H9 (cell line): ENCODE data around the gene SLC9A6. TPM values are rescaled to one million over a fixed set of nuclear protein-coding genes. Genes with fewer than 3 reads are reported as not detected.

Experiments used
- DNase-seq: peaks from one replicate; pipeline ENCODE4 v3.0.0-alpha.2; 2017
- H2AFZ ChIP-seq: one replicate; pipeline ENCODE4 v1.6.1; 2013; ENCODE audit warnings: mild to moderate bottlenecking, low read length, control low read depth, moderate library complexity
- H2AK5ac ChIP-seq: 2 replicates; pipeline ENCODE4 v1.6.1; 2013; ENCODE audit warnings: low read length, control low read depth, mixed read lengths; ENCODE audit not compliant: insufficient read length
- H2BK120ac ChIP-seq: one replicate; pipeline ENCODE4 v1.6.1; 2013; ENCODE audit warnings: low read depth, mild to moderate bottlenecking, low read length, control low read depth, inconsistent platforms; ENCODE audit not compliant: poor library complexity, severe bottlenecking
- H2BK12ac ChIP-seq: 2 replicates; pipeline ENCODE4 v1.6.1; 2013; ENCODE audit warnings: low read length, control low read depth, mixed read lengths, low read depth; ENCODE audit not compliant: insufficient read length
- H2BK15ac ChIP-seq: 2 replicates; pipeline ENCODE4 v1.6.1; 2013; ENCODE audit warnings: low read depth, low read length, control low read depth
- H2BK20ac ChIP-seq: one replicate; pipeline ENCODE4 v1.6.1; 2013; ENCODE audit warnings: low read depth, mild to moderate bottlenecking, low read length, control low read depth, inconsistent platforms; ENCODE audit not compliant: poor library complexity, severe bottlenecking
- H2BK5ac ChIP-seq: 2 replicates; pipeline ENCODE4 v1.6.1; 2013; ENCODE audit warnings: low read length, control low read depth, mixed read lengths; ENCODE audit not compliant: insufficient read length
- H3K14ac ChIP-seq: 2 replicates; pipeline ENCODE4 v1.6.1; 2013; ENCODE audit warnings: low read length, control low read depth; ENCODE audit not compliant: insufficient read depth
- H3K18ac ChIP-seq: 2 replicates; pipeline ENCODE4 v1.6.1; 2013; ENCODE audit warnings: low read depth, mild to moderate bottlenecking, mixed read lengths, low read length, control low read depth; ENCODE audit not compliant: insufficient read length
- H3K23ac ChIP-seq: 2 replicates; pipeline ENCODE4 v1.6.1; 2013; ENCODE audit warnings: low read length, control low read depth, mixed read lengths, low read depth; ENCODE audit not compliant: insufficient read length
- H3K23me2 ChIP-seq: 2 replicates; pipeline ENCODE4 v1.6.1; 2013; ENCODE audit warnings: low read depth, mild to moderate bottlenecking, mixed read lengths, low read length, control low read depth; ENCODE audit not compliant: insufficient read length, poor library complexity, severe bottlenecking
- H3K27ac ChIP-seq: 2 replicates; pipeline ENCODE4 v1.5.1; 2013; ENCODE audit warnings: low read length, control low read depth, mixed read lengths, low read depth; ENCODE audit not compliant: insufficient read length
- H3K27me3 ChIP-seq: 2 replicates; pipeline ENCODE4 v1.6.1; 2013; ENCODE audit warnings: low read length, control low read depth, inconsistent platforms; ENCODE audit not compliant: insufficient read depth
- H3K4ac ChIP-seq: 2 replicates; pipeline ENCODE4 v1.6.1; 2013; ENCODE audit warnings: low read depth, mild to moderate bottlenecking, control low read depth, inconsistent platforms, low read length, moderate library complexity
- H3K4me1 ChIP-seq: 2 replicates; pipeline ENCODE4 v1.6.1; 2013; ENCODE audit warnings: low read length, control low read depth, inconsistent platforms; ENCODE audit not compliant: insufficient read depth
- H3K4me2 ChIP-seq: 2 replicates; pipeline ENCODE4 v1.6.1; 2013; ENCODE audit warnings: low read length, control low read depth, mixed read lengths; ENCODE audit not compliant: insufficient read length, insufficient read depth
- H3K56ac ChIP-seq: 2 replicates; pipeline ENCODE4 v1.6.1; 2013; ENCODE audit warnings: low read depth, mild to moderate bottlenecking, mixed read lengths, low read length, control low read depth; ENCODE audit not compliant: insufficient read length
- H3K79me1 ChIP-seq: 2 replicates; pipeline ENCODE4 v1.6.1; 2013; ENCODE audit warnings: low read depth, mild to moderate bottlenecking, moderate library complexity, low read length, control low read depth, inconsistent platforms; ENCODE audit not compliant: insufficient read depth, poor library complexity, severe bottlenecking
- H3K79me2 ChIP-seq: 2 replicates; pipeline ENCODE4 v1.6.1; 2013; ENCODE audit warnings: low read length, control low read depth, inconsistent platforms; ENCODE audit not compliant: insufficient read depth
- H3K9ac ChIP-seq: 2 replicates; pipeline ENCODE4 v1.6.1; 2013; ENCODE audit warnings: low read length, control low read depth, mixed read lengths; ENCODE audit not compliant: insufficient read length; ENCODE audit errors: extremely low read depth
- H3K9me3 ChIP-seq: one replicate; pipeline ENCODE4 v1.6.1; 2013; ENCODE audit warnings: low read depth, low read length, inconsistent platforms; ENCODE audit not compliant: control insufficient read depth
- H3T11ph ChIP-seq: one replicate; pipeline ENCODE4 v1.6.1; 2013; ENCODE audit warnings: mild to moderate bottlenecking, low read length, control low read depth, inconsistent platforms
- H4K20me1 ChIP-seq: one replicate; pipeline ENCODE4 v1.6.1; 2013; ENCODE audit not compliant: control insufficient read depth, insufficient read length, insufficient read depth
- H4K5ac ChIP-seq: 2 replicates; pipeline ENCODE4 v1.6.1; 2013; ENCODE audit warnings: low read depth, mild to moderate bottlenecking, mixed read lengths, low read length, control low read depth; ENCODE audit not compliant: insufficient read length
- H4K8ac ChIP-seq: replicated peaks from 2 replicates; pipeline ENCODE4 v1.6.1; 2013; ENCODE audit warnings: low read length, control low read depth, mixed read lengths, low read depth; ENCODE audit not compliant: insufficient read length
- H4K91ac ChIP-seq: 2 replicates; pipeline ENCODE4 v1.6.1; 2013; ENCODE audit warnings: low read depth, mild to moderate bottlenecking, moderate library complexity, mixed read lengths, low read length, control low read depth; ENCODE audit not compliant: insufficient read length
- H3K27ac Mint-ChIP-seq, 3 experiments: 2 replicates in 2 of 3; 3 replicates in 1 of 3; pipeline ENCODE4 v1.8.0; 2020 to 2021; ENCODE audit warnings: mixed read lengths in 3 of 3, mild to moderate bottlenecking in 1 of 3, moderate library complexity in 1 of 3
- H3K27me3 Mint-ChIP-seq: 2 replicates; pipeline ENCODE4 v1.8.0; 2021; ENCODE audit warnings: low read depth, mild to moderate bottlenecking, moderate library complexity, mixed read lengths
- H3K36me3 Mint-ChIP-seq, 3 experiments: 2 replicates in 2 of 3; 3 replicates in 1 of 3; pipeline ENCODE4 v1.8.0; 2020 to 2021; ENCODE audit warnings: low read depth in 3 of 3, mixed read lengths in 3 of 3; ENCODE audit not compliant: insufficient read depth in 1 of 3
- H3K4me1 Mint-ChIP-seq, 2 experiments: 2 replicates each; pipeline ENCODE4 v1.8.0; 2020; ENCODE audit warnings: mixed read lengths in 2 of 2
- H3K4me3 Mint-ChIP-seq, 2 experiments: 2 replicates in 1 of 2; 3 replicates in 1 of 2; pipeline ENCODE4 v1.8.0; 2020 to 2021; ENCODE audit warnings: mild to moderate bottlenecking in 2 of 2, mixed read lengths in 2 of 2, moderate library complexity in 1 of 2
- H3K9me3 Mint-ChIP-seq, 2 experiments: 2 replicates in 1 of 2; 3 replicates in 1 of 2; pipeline ENCODE4 v1.8.0; 2020; ENCODE audit warnings: mild to moderate bottlenecking in 2 of 2, mixed read lengths in 2 of 2, moderate library complexity in 1 of 2
- CTCF ChIP-seq: fragments of 200-600 bp; sonication (generic); conservative IDR thresholded peaks from 3 replicates; pipeline ENCODE4 v1.8.0; 2021; ENCODE audit warnings: antibody characterized with exemption, mild to moderate bottlenecking
- WGBS: extraction: QIAGEN DNeasy Blood & Tissue Kit; methylation state at CpG from one replicate; pipeline ENCODE4 v1.1.7; 2013; ENCODE audit warnings: missing lambda C conversion rate, low lambda C conversion rate, mixed read lengths; ENCODE audit not compliant: insufficient read length; ENCODE audit errors: extremely low coverage; 5-methylcytosine and 5-hydroxymethylcytosine counted together
- total RNA-seq: library from RNA; stranded (reverse); gene quantifications from 2 replicates; pipeline ENCODE4 v1.2.1, GENCODE V29; 2021

SLC9A6 gene
- total RNA-seq, 1 experiment from 2014 or later, result 12.3 TPM

- Histone ChIP-seq H2AFZ (no peak overlapping the region), H3K14ac (no peak overlapping the region), H3K27me3 (no peaks in the 10 kb centered on the region), H3K79me1 (no peaks in the 10 kb centered on the region), H2BK120ac (no peak overlapping the region), H4K20me1 (no peaks in the 10 kb centered on the region), H3K23me2 (no peaks in the 10 kb centered on the region), H3K56ac (no peak overlapping the region), H2BK5ac (no peak overlapping the region), H3K23ac (no peak overlapping the region), H4K8ac (no peak overlapping the region), H3K18ac (no peak overlapping the region), H2BK20ac (no peak overlapping the region), H3K9me3 (peaks cover 32% of the 10 kb centered on the region), H3K4ac (no peak overlapping the region), H2BK12ac (no peak overlapping the region), H3T11ph (no peak overlapping the region), H4K91ac (no peak overlapping the region), H2AK5ac (no peak overlapping the region), H3K79me2 (no peaks in the 10 kb centered on the region), H3K9ac (no peak overlapping the region), H3K4me2 (no peak overlapping the region), H4K5ac (no peak overlapping the region), H3K4me1 (no peaks in the 10 kb centered on the region), H3K27ac (no peak overlapping the region), H2BK15ac (no peak overlapping the region)
- Mint-ChIP-seq H3K27me3 (peaks cover 3% of the 10 kb centered on the region; the same call in 1 of the 2 replicates), H3K27ac (peak overlapping the region in 1 of 3 experiments; percentile 20; a peak in 1 of 7 replicates), H3K9me3 (peaks cover 52 to 72% of the 10 kb centered on the region in 2 experiments), H3K4me3 (no peak overlapping the region), H3K36me3 (peaks cover 15 to 44% (median 39%) of the 10 kb centered on the region in 3 experiments), H3K4me1 (no peaks in the 10 kb centered on the region)
- no peak for DNase-seq
- no CpG with 5 or more reads among the region's 4 CpGs for WGBS
- no peak for TF ChIP-seq CTCF
These were observed 29.8 kb downstream of the SLC9A6 start for GRCh38 chrX:136015016-136015415.
